K562 (cell line): ENCODE measurements around the gene C16orf74. TPM values are rescaled to one million over a fixed set of nuclear protein-coding genes. Genes with fewer than 3 reads are reported as not detected.

Source experiments
- CCAR2 ChIP-seq: fragments of 200-400 bp; formaldehyde crosslinking; IDR thresholded peaks from 2 replicates; pipeline ENCODE4 v1.6.1; 2017; ENCODE audit warnings: mild to moderate bottlenecking, low read depth, low read length
- GATAD2A ChIP-seq: fragments of 450-650 bp; IDR thresholded peaks from 2 replicates; pipeline ENCODE4 v1.6.1; 2017
- KDM1A ChIP-seq, 2 experiments: fragments of 450-650 bp; IDR thresholded peaks; 2 replicates each; pipeline ENCODE4 v1.6.1; 2016; ENCODE audit warnings: mild to moderate bottlenecking in 2 of 2
- NCOA6 ChIP-seq: fragments of 450-650 bp; IDR thresholded peaks from 2 replicates; pipeline ENCODE4 v1.6.1; 2017; ENCODE audit warnings: mild to moderate bottlenecking
- PHB2 ChIP-seq: fragments of 450-650 bp; IDR thresholded peaks from 2 replicates; pipeline ENCODE4 v1.6.1; 2017; ENCODE audit warnings: low read depth
- POU5F1 ChIP-seq: fragments of 150-350 bp; IDR thresholded peaks from 2 replicates; pipeline ENCODE4 v1.6.1; 2014; ENCODE audit warnings: borderline replicate concordance, low read length, low read depth, mild to moderate bottlenecking; ENCODE audit not compliant: partially characterized antibody
- PRPF4 ChIP-seq: fragments of 200-400 bp; formaldehyde crosslinking; IDR thresholded peaks from one replicate; pipeline ENCODE4 v1.6.1; 2017; ENCODE audit warnings: low read length, low read depth, mild to moderate bottlenecking; ENCODE audit not compliant: insufficient read depth, poor library complexity, severe bottlenecking
- RB1 ChIP-seq: fragments of 450-650 bp; IDR thresholded peaks from 2 replicates; pipeline ENCODE4 v1.6.1; 2017; ENCODE audit warnings: low read depth, mild to moderate bottlenecking
- TAF9B ChIP-seq: fragments of 450-650 bp; IDR thresholded peaks from 2 replicates; pipeline ENCODE4 v1.6.1; 2018; ENCODE audit warnings: mild to moderate bottlenecking; ENCODE audit not compliant: partially characterized antibody
- ZBTB1 ChIP-seq: sonication (generic); formaldehyde crosslinking; IDR thresholded peaks from 2 replicates; pipeline ENCODE4 v1.8.1; 2023; ENCODE audit warnings: missing genetic modification reagents, low read depth, mild to moderate bottlenecking, borderline replicate concordance
- ZEB2 ChIP-seq: fragments of 450-650 bp; IDR thresholded peaks from 2 replicates; pipeline ENCODE4 v1.6.1; 2016
- ZNF217 ChIP-seq: sonication (generic); formaldehyde crosslinking; IDR thresholded peaks from 2 replicates; pipeline ENCODE4 v1.8.0; 2022; ENCODE audit warnings: mild to moderate bottlenecking, missing genetic modification reagents
- ZNF583 ChIP-seq: fragments of 250-450 bp; sonication (Bioruptor Pico); IDR thresholded peaks from 2 replicates; pipeline ENCODE4 v1.4.0; 2020
- ZNF785 ChIP-seq: fragments of 250-450 bp; sonication (Bioruptor Pico); IDR thresholded peaks from 2 replicates; pipeline ENCODE4 v1.4.0; 2020; ENCODE audit warnings: mild to moderate bottlenecking
- polyA plus RNA-seq, 8 experiments: library from polyadenylated mRNA; depleted of rRNA in 4 of 8; stranded (reverse) in 5 of 8; unstranded in 3 of 8; fragments of >200 nt; fragmentation: Nextera tagmentation in 2 of 8; fragmentation: Illumina TruSeq in 1 of 8; extraction: Ambion mirVana in 2 of 8; extraction: Trizol in 1 of 8; gene quantifications; 2 replicates each; pipeline versions ENCODE4 v1.2.1 to v1.2.3, GENCODE V29; 2011 to 2014; ENCODE audit warnings: inconsistent platforms in 1 of 8, missing spikeins in 1 of 8
- total RNA-seq, 7 experiments: library from RNA; depleted of rRNA in 6 of 7; stranded (reverse); fragments of >200 nt in 6 of 7; fragmentation: Illumina TruSeq in 2 of 7; extraction: Trizol in 2 of 7; gene quantifications; 2 replicates each; pipeline versions ENCODE4 v1.2.1 to v1.2.3, GENCODE V29; 2011 to 2021; ENCODE audit warnings: low replicate concordance in 1 of 7
- TF ChIP-seq, protein P1 (sequence below): fragments of 250-450 bp; sonication (Bioruptor Pico); IDR thresholded peaks from 2 replicates; pipeline ENCODE4 v1.5.0; 2022; ENCODE audit warnings: mild to moderate bottlenecking
- TF ChIP-seq, protein P2 (sequence below), 2 experiments: fragments of 450-650 bp in 1 of 2; sonication (generic) in 1 of 2; formaldehyde crosslinking in 1 of 2; IDR thresholded peaks; 2 replicates each; pipeline versions ENCODE4 v1.7.1 to v1.9.0; 2016 to 2022; ENCODE audit warnings: inconsistent platforms in 1 of 2, mild to moderate bottlenecking in 1 of 2, missing genetic modification reagents in 1 of 2

The C16orf74 gene
- total and polyA plus RNA-seq, 9 of the 15 experiments (the other 6 are each of a cell fraction or from before 2014, with no cell fraction given): not detected

DNA sequence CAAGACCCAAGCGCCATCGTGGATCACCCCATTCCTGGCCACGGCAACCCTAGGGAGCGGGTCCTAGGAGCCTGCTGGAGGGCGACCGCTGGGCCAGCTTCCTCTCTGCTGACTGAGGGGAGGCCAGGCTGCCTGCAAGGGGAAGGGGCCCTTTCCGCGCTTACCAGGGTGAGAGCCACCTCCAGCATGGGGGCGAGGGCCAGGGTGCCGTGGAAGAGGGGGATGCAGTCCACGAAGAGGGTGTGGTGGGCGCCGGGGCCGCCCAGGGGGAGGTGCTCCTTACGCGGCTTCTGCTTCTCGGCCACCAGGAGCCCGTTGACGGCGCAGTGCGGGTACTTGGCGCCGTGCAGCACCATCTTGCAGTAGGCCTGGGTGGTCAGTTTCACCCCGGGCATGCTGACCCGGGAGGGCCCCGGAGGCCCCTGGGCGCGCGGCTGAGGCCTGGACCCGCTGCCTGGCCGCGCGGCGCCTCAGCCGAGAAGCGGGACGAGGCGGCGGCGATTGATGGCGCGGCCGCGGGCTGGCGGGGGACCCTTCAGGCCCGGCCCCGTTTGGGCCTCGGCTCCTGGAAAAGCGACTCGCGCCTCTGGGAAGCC lies 48.1 kb upstream of the C16orf74 start (continued):
- TF ChIP-seq, protein P1, sequence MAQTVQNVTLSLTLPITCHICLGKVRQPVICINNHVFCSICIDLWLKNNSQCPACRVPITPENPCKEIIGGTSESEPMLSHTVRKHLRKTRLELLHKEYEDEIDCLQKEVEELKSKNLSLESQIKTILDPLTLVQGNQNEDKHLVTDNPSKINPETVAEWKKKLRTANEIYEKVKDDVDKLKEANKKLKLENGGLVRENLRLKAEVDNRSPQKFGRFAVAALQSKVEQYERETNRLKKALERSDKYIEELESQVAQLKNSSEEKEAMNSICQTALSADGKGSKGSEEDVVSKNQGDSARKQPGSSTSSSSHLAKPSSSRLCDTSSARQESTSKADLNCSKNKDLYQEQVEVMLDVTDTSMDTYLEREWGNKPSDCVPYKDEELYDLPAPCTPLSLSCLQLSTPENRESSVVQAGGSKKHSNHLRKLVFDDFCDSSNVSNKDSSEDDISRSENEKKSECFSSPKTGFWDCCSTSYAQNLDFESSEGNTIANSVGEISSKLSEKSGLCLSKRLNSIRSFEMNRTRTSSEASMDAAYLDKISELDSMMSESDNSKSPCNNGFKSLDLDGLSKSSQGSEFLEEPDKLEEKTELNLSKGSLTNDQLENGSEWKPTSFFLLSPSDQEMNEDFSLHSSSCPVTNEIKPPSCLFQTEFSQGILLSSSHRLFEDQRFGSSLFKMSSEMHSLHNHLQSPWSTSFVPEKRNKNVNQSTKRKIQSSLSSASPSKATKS: no peak
- TF ChIP-seq RB1: peak; percentile 31; the same call in 1 of the 2 replicates
- no peak for TF ChIP-seq ZNF785 (CRISPR knock-in tag)
- no peak for TF ChIP-seq GATAD2A
- no peak for TF ChIP-seq ZEB2
- no peak for TF ChIP-seq NCOA6
- TF ChIP-seq PRPF4: no peak
- TF ChIP-seq ZNF217 (CRISPR knock-in tag): no peak
- no peak for TF ChIP-seq CCAR2
- TF ChIP-seq TAF9B: no peak
- no peak for TF ChIP-seq ZBTB1 (CRISPR knock-in tag)
- no peak for TF ChIP-seq ZNF583
- TF ChIP-seq POU5F1: no peak
- TF ChIP-seq, protein P2, sequence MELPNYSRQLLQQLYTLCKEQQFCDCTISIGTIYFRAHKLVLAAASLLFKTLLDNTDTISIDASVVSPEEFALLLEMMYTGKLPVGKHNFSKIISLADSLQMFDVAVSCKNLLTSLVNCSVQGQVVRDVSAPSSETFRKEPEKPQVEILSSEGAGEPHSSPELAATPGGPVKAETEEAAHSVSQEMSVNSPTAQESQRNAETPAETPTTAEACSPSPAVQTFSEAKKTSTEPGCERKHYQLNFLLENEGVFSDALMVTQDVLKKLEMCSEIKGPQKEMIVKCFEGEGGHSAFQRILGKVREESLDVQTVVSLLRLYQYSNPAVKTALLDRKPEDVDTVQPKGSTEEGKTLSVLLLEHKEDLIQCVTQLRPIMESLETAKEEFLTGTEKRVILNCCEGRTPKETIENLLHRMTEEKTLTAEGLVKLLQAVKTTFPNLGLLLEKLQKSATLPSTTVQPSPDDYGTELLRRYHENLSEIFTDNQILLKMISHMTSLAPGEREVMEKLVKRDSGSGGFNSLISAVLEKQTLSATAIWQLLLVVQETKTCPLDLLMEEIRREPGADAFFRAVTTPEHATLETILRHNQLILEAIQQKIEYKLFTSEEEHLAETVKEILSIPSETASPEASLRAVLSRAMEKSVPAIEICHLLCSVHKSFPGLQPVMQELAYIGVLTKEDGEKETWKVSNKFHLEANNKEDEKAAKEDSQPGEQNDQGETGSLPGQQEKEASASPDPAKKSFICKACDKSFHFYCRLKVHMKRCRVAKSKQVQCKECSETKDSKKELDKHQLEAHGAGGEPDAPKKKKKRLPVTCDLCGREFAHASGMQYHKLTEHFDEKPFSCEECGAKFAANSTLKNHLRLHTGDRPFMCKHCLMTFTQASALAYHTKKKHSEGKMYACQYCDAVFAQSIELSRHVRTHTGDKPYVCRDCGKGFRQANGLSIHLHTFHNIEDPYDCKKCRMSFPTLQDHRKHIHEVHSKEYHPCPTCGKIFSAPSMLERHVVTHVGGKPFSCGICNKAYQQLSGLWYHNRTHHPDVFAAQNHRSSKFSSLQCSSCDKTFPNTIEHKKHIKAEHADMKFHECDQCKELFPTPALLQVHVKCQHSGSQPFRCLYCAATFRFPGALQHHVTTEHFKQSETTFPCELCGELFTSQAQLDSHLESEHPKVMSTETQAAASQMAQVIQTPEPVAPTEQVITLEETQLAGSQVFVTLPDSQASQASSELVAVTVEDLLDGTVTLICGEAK (IDR thresholded peaks at IDR 0.05): no peak
- TF ChIP-seq, protein P2 (CRISPR knock-in tag; IDR thresholded peaks at IDR 0.05): no peak
- no peak for TF ChIP-seq PHB2
- TF ChIP-seq KDM1A (IDR thresholded peaks at IDR 0.05): no peak
